ENCODE data around the gene OR6C70. TPM values are rescaled to one million over a fixed set of nuclear protein-coding genes. Genes with fewer than 3 reads are reported as not detected.
"Not testable (repeated sequence)": the region's sequence is repeated elsewhere in the genome, so short reads cannot be mapped to it uniquely, and the experiment has no call there.

OR6C70 gene
- total and polyA plus RNA-seq, 2 donors (not counting 3 experiments of a cell fraction or from before 2014, with no cell fraction given) = not detected

- ChIA-PET POLR2A (no interaction called here), CTCF (no interaction called here)
- BruUV-seq (replicated peaks) = no TSS peak
- TF ChIP-seq POLR2A (IDR thresholded peaks at IDR 0.05; ENCODE audit: low read depth, low read length) (no peak), MAX (IDR thresholded peaks at IDR 0.05; ENCODE audit: insufficient read depth, insufficient read length) (no peak), GATA2 (IDR thresholded peaks at IDR 0.05; ENCODE audit: insufficient read depth, insufficient read length, low read depth, low read length) (no peak), EZH2 (IDR thresholded peaks at IDR 0.05; ENCODE audit: borderline replicate concordance, low read depth, low read length, severe bottlenecking) (no peak), POLR2AphosphoS5 (IDR thresholded peaks at IDR 0.05; ENCODE audit: insufficient read depth, low read depth, low read length) (no peak), JUN (IDR thresholded peaks at IDR 0.05; ENCODE audit: borderline replicate concordance, insufficient read depth, insufficient read length, low read depth) (no peak), MYC (IDR thresholded peaks at IDR 0.05; ENCODE audit: low read depth, low read length) (no peak)
- Histone ChIP-seq H3K9me3 (replicated peaks; ENCODE audit: control insufficient read depth, insufficient read depth, low read length) (no peaks in the 10 kb centered on the region), H3K36me3 (ENCODE audit: control insufficient read depth in 2 of 2, extremely low read depth in 1 of 2, insufficient read depth in 2 of 2, low read length in 2 of 2) (no peaks in the 10 kb centered on the region), H3K9ac (replicated peaks; ENCODE audit: extremely low read depth, insufficient read depth, low read length) (no peak overlapping the region), H3K9me1 (replicated peaks; ENCODE audit: control insufficient read depth, extremely low read depth, insufficient read depth, low read length) (no peaks in the 10 kb centered on the region), H3K4me1 (ENCODE audit: control insufficient read depth, extremely low read depth, insufficient read depth, low read length) (no peaks in the 10 kb centered on the region), H3K79me2 (ENCODE audit: control insufficient read depth, insufficient read depth, low read length) (no peaks in the 10 kb centered on the region), H2AFZ (ENCODE audit: low read depth, low read length) (no peak overlapping the region), H3K27ac (ENCODE audit: insufficient read depth, low read depth, low read length) (no peak overlapping the region), H3K27me3 (ENCODE audit: control insufficient read depth in 2 of 2, insufficient read depth in 2 of 2, low read length in 2 of 2) (no peaks in the 10 kb centered on the region), H3K4me3 (replicated peaks in 1 of 3; ENCODE audit: insufficient read depth in 1 of 3, low read depth in 1 of 3, low read length in 3 of 3) (no peak overlapping the region), H3K4me2 (ENCODE audit: insufficient read depth, low read length) (no peak overlapping the region), H4K20me1 (replicated peaks; ENCODE audit: control insufficient read depth, extremely low read depth, insufficient read depth, low read length) (no peaks in the 10 kb centered on the region)
- dilution Hi-C loops (cut with MboI; ENCODE audit: extremely low pct_ligation_motif_present, low sequenced_read_pairs) = no loop called here
- FAIRE-seq = no peak
- intact Hi-C loops (cut with micrococcal nuclease) = no loop called here
- no peak for DNase-seq (ENCODE audit: low read depth, low spot score)
These were observed 2.1 kb downstream of the OR6C70 start for GRCh38 chr12:55467836-55468235.

GRCh38 chr12:55464926-55465325 lies 5.0 kb downstream of the OR6C70 start:
- H3K9ac ChIP-seq (replicated peaks; ENCODE audit: extremely low read depth, insufficient read depth, low read length); H2AFZ ChIP-seq (ENCODE audit: low read depth, low read length); H3K4me3 ChIP-seq (replicated peaks in 1 of 3; ENCODE audit: insufficient read depth in 1 of 3, low read depth in 1 of 3, low read length in 3 of 3); H3K4me2 ChIP-seq (ENCODE audit: insufficient read depth, low read length); H3K36me3 ChIP-seq (ENCODE audit: control insufficient read depth in 2 of 2, extremely low read depth in 1 of 2, insufficient read depth in 2 of 2, low read length in 2 of 2); CTCF ChIA-PET; H3K27me3 ChIP-seq (ENCODE audit: control insufficient read depth in 2 of 2, insufficient read depth in 2 of 2, low read length in 2 of 2); H3K9me3 ChIP-seq (replicated peaks; ENCODE audit: control insufficient read depth, insufficient read depth, low read length); H3K4me1 ChIP-seq (ENCODE audit: control insufficient read depth, extremely low read depth, insufficient read depth, low read length); dilution Hi-C loops (cut with MboI; ENCODE audit: extremely low pct_ligation_motif_present, low sequenced_read_pairs); H4K20me1 ChIP-seq (replicated peaks; ENCODE audit: control insufficient read depth, extremely low read depth, insufficient read depth, low read length); H3K27ac ChIP-seq (ENCODE audit: insufficient read depth, low read depth, low read length); DNase-seq (ENCODE audit: low read depth, low spot score); POLR2A ChIA-PET; FAIRE-seq; H3K9me1 ChIP-seq (replicated peaks; ENCODE audit: control insufficient read depth, extremely low read depth, insufficient read depth, low read length); intact Hi-C loops (cut with micrococcal nuclease); BruUV-seq (replicated peaks); H3K79me2 ChIP-seq (ENCODE audit: control insufficient read depth, insufficient read depth, low read length): not testable (repeated sequence)

All from endothelial cell of umbilical vein (primary cell).